Neural progenitor cell (in vitro differentiated cells): ENCODE measurements around the gene GRK3. TPM values are rescaled to one million over a fixed set of nuclear protein-coding genes. Genes with fewer than 3 reads are reported as not detected.

Experiments used
- DNase-seq: peaks from one replicate; pipeline ENCODE4 v3.0.0-alpha.2; 2016; ENCODE audit warnings: low spot score
- H2AFZ ChIP-seq: fragments of 200-600 bp; sonication (generic); replicated peaks from 2 replicates; pipeline ENCODE4 v1.6.1; 2016; ENCODE audit warnings: antibody characterized with exemption
- H3F3A ChIP-seq: fragments of 200-600 bp; sonication (generic); 2 replicates; pipeline ENCODE4 v1.6.1; 2016; ENCODE audit warnings: antibody characterized with exemption, low read depth
- H3K27ac ChIP-seq: fragments of 200-600 bp; sonication (generic); 2 replicates; pipeline ENCODE4 v1.5.1; 2016; ENCODE audit warnings: mild to moderate bottlenecking
- H3K27me3 ChIP-seq: fragments of 200-600 bp; sonication (generic); 2 replicates; pipeline ENCODE4 v1.6.1; 2016; ENCODE audit warnings: mild to moderate bottlenecking, moderate library complexity
- H3K36me3 ChIP-seq: fragments of 200-600 bp; sonication (generic); 2 replicates; pipeline ENCODE4 v1.5.1; 2016
- H3K4me1 ChIP-seq: fragments of 200-600 bp; sonication (generic); 2 replicates; pipeline ENCODE4 v1.6.1; 2016; ENCODE audit warnings: mixed run types
- H3K4me2 ChIP-seq: fragments of 200-600 bp; sonication (generic); 2 replicates; pipeline ENCODE4 v1.6.1; 2016
- H3K4me3 ChIP-seq: fragments of 200-600 bp; sonication (generic); 2 replicates; pipeline ENCODE4 v1.5.1; 2016
- H3K79me2 ChIP-seq: fragments of 200-600 bp; sonication (generic); 2 replicates; pipeline ENCODE4 v1.6.1; 2016; ENCODE audit warnings: low read depth
- H3K9ac ChIP-seq: fragments of 200-600 bp; sonication (generic); 2 replicates; pipeline ENCODE4 v1.6.1; 2016
- H3K9me3 ChIP-seq: fragments of 200-600 bp; sonication (generic); 2 replicates; pipeline ENCODE4 v1.5.1; 2016; ENCODE audit warnings: low read depth
- H4K20me1 ChIP-seq: fragments of 200-600 bp; sonication (generic); 2 replicates; pipeline ENCODE4 v1.6.1; 2016; ENCODE audit warnings: low read depth
- H3K27ac Mint-ChIP-seq: 3 replicates; pipeline ENCODE4 v1.8.0; 2021; ENCODE audit warnings: mixed read lengths
- H3K27me3 Mint-ChIP-seq: 2 replicates; pipeline ENCODE4 v1.8.0; 2022; ENCODE audit warnings: low read depth, mild to moderate bottlenecking, inconsistent platforms, moderate library complexity, mixed read lengths; ENCODE audit not compliant: insufficient read depth
- H3K36me3 Mint-ChIP-seq: 3 replicates; pipeline ENCODE4 v1.8.0; 2021; ENCODE audit warnings: mixed read lengths
- H3K4me1 Mint-ChIP-seq: 3 replicates; pipeline ENCODE4 v1.8.0; 2021; ENCODE audit warnings: mixed read lengths
- H3K4me3 Mint-ChIP-seq: 3 replicates; pipeline ENCODE4 v1.8.0; 2021; ENCODE audit warnings: mild to moderate bottlenecking, moderate library complexity, mixed read lengths
- H3K9me3 Mint-ChIP-seq: 3 replicates; pipeline ENCODE4 v1.8.0; 2020; ENCODE audit warnings: mixed read lengths
- CTCF ChIP-seq: fragments of 200-600 bp; sonication (generic); IDR thresholded peaks from 2 replicates; pipeline ENCODE4 v1.5.1; 2017; ENCODE audit warnings: antibody characterized with exemption, mild to moderate bottlenecking
- EZH2 ChIP-seq: fragments of 200-600 bp; sonication (generic); IDR thresholded peaks from 2 replicates; pipeline ENCODE4 v1.6.1; 2017; ENCODE audit warnings: antibody characterized with exemption, mild to moderate bottlenecking, moderate library complexity
- EZH2phosphoT487 ChIP-seq: fragments of 200-600 bp; sonication (generic); IDR thresholded peaks from 2 replicates; pipeline ENCODE4 v1.6.1; 2017; ENCODE audit warnings: antibody characterized with exemption
- total RNA-seq: library from RNA; depleted of rRNA; stranded (reverse); fragments of >200 nt; gene quantifications from 2 replicates; pipeline ENCODE4 v1.2.3, GENCODE V29; 2015; ENCODE audit warnings: low replicate concordance

Gene GRK3
- total RNA-seq, 1 donor from 2014 or later, result 20.8 TPM

GRCh38 chr22:25673713-25674112, 109.2 kb downstream of the GRK3 start:
- H3K27ac ChIP-seq, result no peak overlapping the region
- H3K79me2 ChIP-seq, result no peaks in the 10 kb centered on the region
- no peaks in the 10 kb centered on the region for H3F3A ChIP-seq
- no peaks in the 10 kb centered on the region for H3K9me3 ChIP-seq
- H2AFZ ChIP-seq, result no peak overlapping the region
- Mint-ChIP-seq H3K27ac (no peak overlapping the region), H3K36me3 (peaks cover 12% of the 10 kb centered on the region), H3K27me3 (peaks cover 2% of the 10 kb centered on the region), H3K9me3 (no peaks in the 10 kb centered on the region), H3K4me1 (peaks cover 7% of the 10 kb centered on the region), H3K4me3 (no peak overlapping the region)
- DNase-seq, result no peak
- H3K36me3 ChIP-seq, result no peaks in the 10 kb centered on the region
- H4K20me1 ChIP-seq, result no peaks in the 10 kb centered on the region
- H3K4me3 ChIP-seq, result no peak overlapping the region
- H3K9ac ChIP-seq, result no peak overlapping the region
- H3K4me1 ChIP-seq, result peaks cover 5% of the 10 kb centered on the region
- H3K27me3 ChIP-seq, result no peaks in the 10 kb centered on the region
- TF ChIP-seq EZH2, result no peak
- no peak for TF ChIP-seq CTCF
- TF ChIP-seq EZH2phosphoT487, result no peak
- no peak overlapping the region for H3K4me2 ChIP-seq

DNA sequence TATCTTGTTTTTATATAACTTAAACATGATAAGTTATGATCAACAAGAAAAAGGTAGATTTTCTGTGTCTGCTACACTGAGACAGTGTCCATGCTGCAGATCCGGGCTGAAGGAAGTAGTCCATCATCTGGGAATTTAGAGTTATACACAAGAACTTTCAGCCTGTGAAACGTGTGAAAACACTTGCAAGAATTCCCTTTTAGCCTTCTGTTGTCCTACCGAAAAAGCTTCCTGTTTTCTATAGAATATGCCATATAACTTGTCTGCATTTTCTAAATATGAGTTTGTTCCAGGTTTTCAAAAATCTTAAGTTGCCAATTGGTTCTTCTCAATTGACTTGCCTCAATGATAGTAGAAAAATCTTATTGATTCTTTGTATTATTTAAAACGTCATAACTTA, 113.2 kb downstream of the GRK3 start:
- Histone ChIP-seq H3K79me2 (no peaks in the 10 kb centered on the region), H3K4me3 (no peak overlapping the region), H2AFZ (no peak overlapping the region), H3K9me3 (no peaks in the 10 kb centered on the region), H3F3A (no peaks in the 10 kb centered on the region), H4K20me1 (no peaks in the 10 kb centered on the region), H3K4me1 (no peaks in the 10 kb centered on the region), H3K27ac (no peak overlapping the region), H3K4me2 (no peak overlapping the region), H3K9ac (no peak overlapping the region), H3K27me3 (no peaks in the 10 kb centered on the region), H3K36me3 (no peaks in the 10 kb centered on the region)
- peaks cover 5% of the 10 kb centered on the region for H3K27me3 Mint-ChIP-seq
- H3K36me3 Mint-ChIP-seq, result peaks cover 9% of the 10 kb centered on the region
- H3K27ac Mint-ChIP-seq, result no peak overlapping the region
- TF ChIP-seq CTCF, result no peak
- no peak for TF ChIP-seq EZH2phosphoT487
- TF ChIP-seq EZH2, result no peak
- H3K4me3 Mint-ChIP-seq, result no peak overlapping the region
- DNase-seq, result no peak
- H3K9me3 Mint-ChIP-seq, result no peaks in the 10 kb centered on the region
- no peaks in the 10 kb centered on the region for H3K4me1 Mint-ChIP-seq

- peaks cover 5% of the 10 kb centered on the region for H3K27me3 Mint-ChIP-seq
- H3K9ac ChIP-seq, result no peak overlapping the region
- H3K4me3 Mint-ChIP-seq, result no peak overlapping the region
- H3K36me3 Mint-ChIP-seq, result peaks cover 8% of the 10 kb centered on the region
- no peaks in the 10 kb centered on the region for H3F3A ChIP-seq
- no peak overlapping the region for H3K4me2 ChIP-seq
- no peaks in the 10 kb centered on the region for H3K79me2 ChIP-seq
- TF ChIP-seq CTCF (no peak), EZH2 (no peak), EZH2phosphoT487 (no peak)
- no peak overlapping the region for H2AFZ ChIP-seq
- no peaks in the 10 kb centered on the region for H4K20me1 ChIP-seq
- no peaks in the 10 kb centered on the region for H3K9me3 Mint-ChIP-seq
- no peaks in the 10 kb centered on the region for H3K4me1 Mint-ChIP-seq
- H3K9me3 ChIP-seq, result no peaks in the 10 kb centered on the region
- H3K27me3 ChIP-seq, result no peaks in the 10 kb centered on the region
- no peak for DNase-seq
- no peak overlapping the region for H3K27ac ChIP-seq
- H3K36me3 ChIP-seq, result no peaks in the 10 kb centered on the region
- no peak overlapping the region for H3K4me3 ChIP-seq
- no peak overlapping the region for H3K27ac Mint-ChIP-seq
- H3K4me1 ChIP-seq, result no peaks in the 10 kb centered on the region
Measured at GRCh38 chr22:25680051-25680450, 115.6 kb downstream of the GRK3 start.

DNA sequence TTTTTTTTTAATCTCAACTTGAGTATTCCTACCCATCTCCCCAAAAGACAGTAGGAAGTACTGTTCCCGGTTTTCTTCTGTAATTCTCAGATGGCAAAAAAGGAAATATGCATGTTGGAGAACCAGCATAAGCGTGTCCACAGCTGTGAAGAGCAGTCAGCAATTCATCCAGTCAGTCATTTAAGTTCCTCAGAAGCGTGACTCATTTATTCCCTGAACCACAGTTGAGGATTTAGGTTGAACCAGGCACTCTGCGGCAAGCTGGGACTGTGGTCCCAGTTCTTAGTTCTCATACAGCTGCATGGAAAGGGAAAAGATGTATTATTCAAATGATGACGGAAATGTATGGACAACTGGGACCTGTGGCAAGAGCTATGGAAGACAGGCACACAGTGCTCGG, 116.5 kb downstream of the GRK3 start:
- H4K20me1 ChIP-seq, result no peaks in the 10 kb centered on the region
- H3K27ac ChIP-seq, result no peak overlapping the region
- H3K27me3 Mint-ChIP-seq, result peaks cover 3% of the 10 kb centered on the region
- no peak overlapping the region for H2AFZ ChIP-seq
- no peaks in the 10 kb centered on the region for H3K4me1 ChIP-seq
- H3K4me1 Mint-ChIP-seq, result no peaks in the 10 kb centered on the region
- no peaks in the 10 kb centered on the region for H3F3A ChIP-seq
- no peak overlapping the region for H3K4me3 Mint-ChIP-seq
- TF ChIP-seq CTCF (no peak), EZH2phosphoT487 (no peak), EZH2 (no peak)
- H3K4me2 ChIP-seq, result no peak overlapping the region
- H3K27me3 ChIP-seq, result no peaks in the 10 kb centered on the region
- H3K4me3 ChIP-seq, result no peak overlapping the region
- no peaks in the 10 kb centered on the region for H3K9me3 Mint-ChIP-seq
- H3K36me3 Mint-ChIP-seq, result peaks cover 5% of the 10 kb centered on the region
- no peak overlapping the region for H3K27ac Mint-ChIP-seq
- DNase-seq, result no peak
- H3K9me3 ChIP-seq, result no peaks in the 10 kb centered on the region
- no peaks in the 10 kb centered on the region for H3K36me3 ChIP-seq
- no peaks in the 10 kb centered on the region for H3K79me2 ChIP-seq
- no peak overlapping the region for H3K9ac ChIP-seq
